Measurements from ENCODE around the gene UNC5CL. TPM values are rescaled to one million over a fixed set of nuclear protein-coding genes. Genes with fewer than 3 reads are reported as not detected.

UNC5CL gene
- total and polyA plus RNA-seq, 2 donors from 2014 or later, result 41.3 to 53.7 TPM

DNA sequence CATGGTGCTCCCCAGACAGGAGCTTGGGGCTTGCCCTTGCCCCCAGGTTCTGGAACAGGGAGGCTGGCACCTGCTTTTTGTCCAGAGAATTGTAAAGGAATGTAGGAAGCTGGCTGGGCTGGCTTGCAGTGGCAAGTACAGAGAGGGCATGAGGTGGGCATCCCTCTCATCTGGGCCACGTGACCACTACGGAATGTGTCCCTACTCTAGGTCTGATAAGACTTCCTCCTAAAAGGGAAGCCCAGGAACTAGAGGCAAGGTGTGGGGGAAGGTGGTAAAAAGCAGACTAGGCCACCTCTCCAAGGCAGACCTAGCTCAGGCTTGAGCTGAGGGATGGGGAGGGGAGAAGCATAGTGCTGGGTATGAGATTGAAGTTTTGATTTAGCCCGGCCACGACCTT, 38.8 kb downstream of the UNC5CL start:
- Histone ChIP-seq H3K4me3 (ENCODE audit: low read length in 3 of 3) (no peak overlapping the region), H3K9me3 (ENCODE audit: control insufficient read depth in 2 of 3, insufficient read depth in 1 of 3, low read length in 3 of 3) (no peaks in the 10 kb centered on the region), H3K27me3 (ENCODE audit: control insufficient read depth, insufficient read depth, low read length) (no peaks in the 10 kb centered on the region), H3K36me3 (ENCODE audit: control insufficient read depth in 2 of 3, insufficient read depth in 3 of 3, low read length in 3 of 3) (no peaks in the 10 kb centered on the region), H3K27ac (ENCODE audit: low read depth in 2 of 2, low read length in 2 of 2) (no peak overlapping the region), H3K4me1 (ENCODE audit: control insufficient read depth in 2 of 3, insufficient read depth in 2 of 3, low read depth in 1 of 3, low read length in 3 of 3) (peaks cover 0 to 11% (median 8%) of the 10 kb centered on the region in 3 donors), H3K9ac (ENCODE audit: low read length in 3 of 3) (no peak overlapping the region)
- intact Hi-C loops (cut with DNase I), result no loop called here
- DNase-seq, result no peak
- no peak for FAIRE-seq
- TF ChIP-seq, protein P1, sequence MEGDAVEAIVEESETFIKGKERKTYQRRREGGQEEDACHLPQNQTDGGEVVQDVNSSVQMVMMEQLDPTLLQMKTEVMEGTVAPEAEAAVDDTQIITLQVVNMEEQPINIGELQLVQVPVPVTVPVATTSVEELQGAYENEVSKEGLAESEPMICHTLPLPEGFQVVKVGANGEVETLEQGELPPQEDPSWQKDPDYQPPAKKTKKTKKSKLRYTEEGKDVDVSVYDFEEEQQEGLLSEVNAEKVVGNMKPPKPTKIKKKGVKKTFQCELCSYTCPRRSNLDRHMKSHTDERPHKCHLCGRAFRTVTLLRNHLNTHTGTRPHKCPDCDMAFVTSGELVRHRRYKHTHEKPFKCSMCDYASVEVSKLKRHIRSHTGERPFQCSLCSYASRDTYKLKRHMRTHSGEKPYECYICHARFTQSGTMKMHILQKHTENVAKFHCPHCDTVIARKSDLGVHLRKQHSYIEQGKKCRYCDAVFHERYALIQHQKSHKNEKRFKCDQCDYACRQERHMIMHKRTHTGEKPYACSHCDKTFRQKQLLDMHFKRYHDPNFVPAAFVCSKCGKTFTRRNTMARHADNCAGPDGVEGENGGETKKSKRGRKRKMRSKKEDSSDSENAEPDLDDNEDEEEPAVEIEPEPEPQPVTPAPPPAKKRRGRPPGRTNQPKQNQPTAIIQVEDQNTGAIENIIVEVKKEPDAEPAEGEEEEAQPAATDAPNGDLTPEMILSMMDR (IDR thresholded peaks at IDR 0.05; ENCODE audit: borderline replicate concordance, extremely low read depth, insufficient read depth), result no peak

DNA sequence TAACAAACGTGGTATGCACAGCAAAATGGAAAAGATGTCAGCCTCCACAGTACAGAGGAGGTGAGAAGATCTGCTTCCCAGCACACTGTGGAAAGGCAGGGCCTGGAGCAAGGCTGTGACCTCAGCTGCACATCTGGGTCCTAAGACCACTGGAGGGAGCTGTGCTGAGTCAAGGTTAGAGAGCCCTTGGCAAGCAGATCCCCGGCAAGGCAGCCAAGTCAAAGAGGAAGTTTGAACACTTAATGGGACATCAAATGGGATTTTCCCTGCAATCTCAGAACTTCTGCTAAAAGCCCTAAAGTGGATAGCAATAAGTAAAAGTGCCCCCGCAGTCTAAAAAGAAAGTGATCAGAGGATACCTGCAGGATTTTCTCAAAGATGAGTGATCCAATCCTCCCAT, 39.5 kb downstream of the UNC5CL start:
- intact Hi-C loops (cut with DNase I), result no loop called here
- DNase-seq (peak in 2 of 5 donors; percentile 23 to 53), FAIRE-seq (no peak)
- H3K4me3 ChIP-seq (ENCODE audit: low read length in 3 of 3), result no peak overlapping the region
- no peak overlapping the region for H3K27ac ChIP-seq (ENCODE audit: low read depth in 2 of 2, low read length in 2 of 2)
- H3K9me3 ChIP-seq (ENCODE audit: control insufficient read depth in 2 of 3, insufficient read depth in 1 of 3, low read length in 3 of 3), result no peaks in the 10 kb centered on the region
- TF ChIP-seq, protein P1 (IDR thresholded peaks at IDR 0.05; ENCODE audit: borderline replicate concordance, extremely low read depth, insufficient read depth), result peak; percentile 32
- H3K36me3 ChIP-seq (ENCODE audit: control insufficient read depth in 2 of 3, insufficient read depth in 3 of 3, low read length in 3 of 3), result no peaks in the 10 kb centered on the region
- no peaks in the 10 kb centered on the region for H3K27me3 ChIP-seq (ENCODE audit: control insufficient read depth, insufficient read depth, low read length)
- H3K9ac ChIP-seq (ENCODE audit: low read length in 3 of 3), result no peak overlapping the region
- peaks cover 0 to 11% (median 8%) of the 10 kb centered on the region in 3 donors for H3K4me1 ChIP-seq (ENCODE audit: control insufficient read depth in 2 of 3, insufficient read depth in 2 of 3, low read depth in 1 of 3, low read length in 3 of 3)

DNA sequence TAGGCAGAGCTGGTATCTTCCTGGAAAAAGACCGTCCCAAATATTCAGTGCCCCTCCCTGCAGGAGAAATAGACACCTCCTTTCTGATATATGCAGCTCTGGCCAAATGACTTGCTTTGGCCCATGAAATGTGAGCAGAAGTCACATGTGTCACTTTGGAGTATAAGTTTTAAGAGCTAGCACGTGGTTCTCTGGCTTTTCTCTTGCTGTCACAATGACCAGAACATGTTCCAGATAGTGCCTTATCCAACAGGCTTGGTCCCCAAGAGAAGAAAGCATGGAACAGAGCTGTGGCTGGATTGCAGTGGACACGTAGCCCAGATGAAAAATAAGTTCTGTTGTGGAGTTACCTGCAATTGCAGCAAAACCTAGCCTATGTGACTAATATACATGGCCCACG, 40.4 kb downstream of the UNC5CL start:
- FAIRE-seq (no peak), DNase-seq (no peak)
- Histone ChIP-seq H3K9me3 (ENCODE audit: control insufficient read depth in 2 of 3, insufficient read depth in 1 of 3, low read length in 3 of 3) (no peaks in the 10 kb centered on the region), H3K27me3 (ENCODE audit: control insufficient read depth, insufficient read depth, low read length) (no peaks in the 10 kb centered on the region), H3K4me3 (ENCODE audit: low read length in 3 of 3) (no peak overlapping the region), H3K27ac (ENCODE audit: low read depth in 2 of 2, low read length in 2 of 2) (no peak overlapping the region), H3K4me1 (ENCODE audit: control insufficient read depth in 2 of 3, insufficient read depth in 2 of 3, low read depth in 1 of 3, low read length in 3 of 3) (peaks cover 0 to 11% (median 8%) of the 10 kb centered on the region in 3 donors), H3K9ac (ENCODE audit: low read length in 3 of 3) (no peak overlapping the region), H3K36me3 (ENCODE audit: control insufficient read depth in 2 of 3, insufficient read depth in 3 of 3, low read length in 3 of 3) (no peaks in the 10 kb centered on the region)
- intact Hi-C loops (cut with DNase I), result no loop called here
- TF ChIP-seq, protein P1 (IDR thresholded peaks at IDR 0.05; ENCODE audit: borderline replicate concordance, extremely low read depth, insufficient read depth), result no peak

Measured in kidney (tissue), 14 donors.